ENCODE data around the gene GRIA4.

GRIA4 gene

GRCh38 chr11:105641433-105641832, 31.6 kb downstream of the GRIA4 start:
- DNase-seq = no peak

- DNase-seq = no peak
Measured at GRCh38 chr11:105642870-105643269, 33.0 kb downstream of the GRIA4 start.

- no peak for DNase-seq
Measured at GRCh38 chr11:105644839-105645573, 35.1 kb downstream of the GRIA4 start.

GRCh38 chr11:105647780-105648179, 37.9 kb downstream of the GRIA4 start:
- no peak for DNase-seq

GRCh38 chr11:105648762-105649161, 38.9 kb downstream of the GRIA4 start:
- no peak for DNase-seq

GRCh38 chr11:105665281-105665680, 55.4 kb downstream of the GRIA4 start:
- no peak for DNase-seq

GRCh38 chr11:105667441-105667840, 57.6 kb downstream of the GRIA4 start:
- DNase-seq = no peak

GRCh38 chr11:105670811-105671210, 60.9 kb downstream of the GRIA4 start:
- DNase-seq = no peak

GRCh38 chr11:105673089-105673488, 63.2 kb downstream of the GRIA4 start:
- DNase-seq = no peak

- DNase-seq = no peak
Measured at GRCh38 chr11:105689631-105690030, 79.8 kb downstream of the GRIA4 start.

- no peak for DNase-seq
Measured at GRCh38 chr11:105690467-105690866, 80.6 kb downstream of the GRIA4 start.

GRCh38 chr11:105693075-105693759, 83.3 kb downstream of the GRIA4 start:
- DNase-seq = no peak

- no peak for DNase-seq
Measured at GRCh38 chr11:105696000-105696399, 86.1 kb downstream of the GRIA4 start.

- no peak for DNase-seq
Measured at GRCh38 chr11:105697291-105697690, 87.4 kb downstream of the GRIA4 start.

GRCh38 chr11:105699203-105699602, 89.3 kb downstream of the GRIA4 start:
- no peak for DNase-seq

GRCh38 chr11:105700271-105700670, 90.4 kb downstream of the GRIA4 start:
- DNase-seq = peak; percentile 82

- no peak for DNase-seq
Measured at GRCh38 chr11:105701098-105701497, 91.2 kb downstream of the GRIA4 start.

GRCh38 chr11:105705786-105706530, 96.1 kb downstream of the GRIA4 start:
- DNase-seq = peak; percentile 41

- DNase-seq = no peak
Measured at GRCh38 chr11:105713106-105713505, 103.2 kb downstream of the GRIA4 start.

- DNase-seq = no peak
Measured at GRCh38 chr11:105713696-105714095, 103.8 kb downstream of the GRIA4 start.

GRCh38 chr11:105718641-105719040, 108.8 kb downstream of the GRIA4 start:
- peak; percentile 55 for DNase-seq

- DNase-seq = peak; percentile 75
Measured at GRCh38 chr11:105719073-105719822, 109.4 kb downstream of the GRIA4 start.

GRCh38 chr11:105720096-105720495, 110.2 kb downstream of the GRIA4 start:
- DNase-seq = peak; percentile 79
